ENCODE data around the gene CRACDL.
A peak's percentile ranks its signal among the peaks of the same experiment; 100 is the strongest.

Gene CRACDL

GRCh38 chr2:98849113-98849512 lies 86.9 kb downstream of the CRACDL start:
- no peak for DNase-seq

- no peak for DNase-seq
These were observed 88.2 kb downstream of the CRACDL start for GRCh38 chr2:98847853-98848252.

DNA sequence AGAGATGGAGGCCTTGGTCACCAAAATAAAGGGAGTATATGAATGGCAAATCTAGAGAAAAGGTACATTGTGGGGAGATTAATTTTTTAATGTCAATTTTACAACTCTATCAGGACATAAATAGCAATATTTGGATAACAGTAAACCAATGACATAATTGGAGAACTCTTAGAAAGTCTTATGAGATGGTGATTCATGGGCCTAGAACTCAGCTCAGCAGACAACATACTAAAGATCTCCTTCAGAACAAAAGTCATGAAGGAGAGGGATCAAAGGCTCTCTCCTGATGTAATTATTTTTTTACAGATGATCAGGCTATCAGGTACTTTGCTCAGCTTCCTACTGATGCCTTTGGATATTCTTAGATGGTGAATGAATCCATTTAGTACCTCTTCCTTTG lies 90.0 kb downstream of the CRACDL start:
- no peak for DNase-seq

GRCh38 chr2:98842136-98842535 lies 93.9 kb downstream of the CRACDL start:
- no peak for DNase-seq

DNA sequence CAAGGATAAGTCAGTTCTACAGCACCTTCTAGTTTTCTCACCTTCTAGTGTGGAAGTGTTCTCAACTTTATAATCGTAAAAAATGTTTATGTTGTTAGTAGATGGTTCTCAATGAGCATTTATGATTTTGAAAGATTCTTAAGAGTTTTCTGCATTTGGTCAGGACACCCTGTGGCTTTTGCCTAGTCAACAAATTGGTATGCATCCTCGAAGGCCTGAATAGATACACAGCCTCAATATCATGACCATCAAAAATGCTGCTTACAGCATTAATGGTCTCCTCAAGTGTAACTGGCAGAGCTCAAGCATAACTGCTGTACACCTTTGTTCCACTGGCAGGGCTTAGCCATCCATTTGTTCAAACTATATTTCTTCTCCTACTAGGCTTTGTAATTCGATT lies 96.7 kb downstream of the CRACDL start:
- no peak for DNase-seq

DNA sequence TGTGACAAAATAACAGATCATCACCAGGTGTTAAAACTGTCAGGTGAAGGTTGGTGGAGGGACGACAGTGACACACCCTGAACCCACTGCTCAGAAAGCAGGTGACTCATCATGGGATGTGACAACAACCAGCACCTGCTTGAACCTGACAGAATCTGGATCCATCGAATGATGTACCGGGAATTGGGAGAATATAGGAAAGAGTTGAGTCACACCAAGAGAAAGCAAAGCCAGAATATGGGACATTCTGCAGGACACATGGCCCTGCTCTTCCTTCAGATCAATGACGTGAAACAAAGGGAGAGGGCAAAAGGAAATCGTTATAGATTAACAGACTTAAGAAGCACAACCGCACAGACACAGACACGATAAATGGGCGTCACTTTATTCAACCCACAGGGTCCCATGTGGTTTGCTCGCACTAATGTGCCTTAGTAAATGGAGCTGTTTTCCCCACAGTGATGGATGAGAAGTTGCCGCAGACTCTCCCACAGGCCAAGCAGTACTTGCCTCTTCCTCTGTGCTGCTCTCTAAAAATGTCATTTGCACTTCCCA lies 100.1 kb downstream of the CRACDL start:
- peak; percentile 48 for DNase-seq

DNA sequence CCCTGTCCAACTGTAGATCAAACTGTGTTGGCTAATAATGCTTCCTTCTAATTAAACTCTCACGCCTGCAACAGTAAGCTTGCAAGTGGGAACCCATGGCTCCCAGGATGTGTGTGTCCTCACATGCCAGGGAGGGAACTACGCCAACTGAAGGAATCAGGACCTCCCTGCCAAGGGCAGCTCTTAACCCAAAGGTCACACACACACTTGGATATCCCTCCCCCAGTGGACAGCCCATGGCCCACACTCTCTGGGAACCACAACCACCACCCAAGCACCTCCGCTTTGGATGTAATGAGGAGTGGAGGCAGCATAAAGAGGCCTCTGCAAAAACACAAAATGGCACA lies 102.1 kb downstream of the CRACDL start:
- DNase-seq: no peak

GRCh38 chr2:98833172-98833916 lies 102.7 kb downstream of the CRACDL start:
- no peak for DNase-seq

DNA sequence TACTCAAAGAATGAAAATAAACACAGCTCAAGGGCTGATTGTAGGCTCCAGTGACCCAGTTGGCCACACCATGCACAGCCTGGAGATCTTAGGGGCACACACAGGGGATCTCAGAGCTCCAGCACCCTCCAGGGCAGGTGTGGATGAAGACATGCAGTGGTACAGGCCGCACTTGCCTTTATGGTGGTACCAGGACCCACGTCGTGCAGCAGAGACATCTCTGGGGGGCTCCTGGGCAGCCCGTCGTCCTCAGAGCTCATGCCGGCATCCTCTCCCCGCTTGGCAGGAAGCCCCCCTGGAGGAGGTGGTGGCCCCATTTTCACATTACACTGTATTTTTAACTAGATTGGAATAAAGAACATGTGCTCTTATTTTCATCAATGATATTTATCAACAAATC lies 103.9 kb downstream of the CRACDL start:
- DNase-seq: no peak

GRCh38 chr2:98830571-98831145 lies 105.4 kb downstream of the CRACDL start:
- no peak for DNase-seq

DNA sequence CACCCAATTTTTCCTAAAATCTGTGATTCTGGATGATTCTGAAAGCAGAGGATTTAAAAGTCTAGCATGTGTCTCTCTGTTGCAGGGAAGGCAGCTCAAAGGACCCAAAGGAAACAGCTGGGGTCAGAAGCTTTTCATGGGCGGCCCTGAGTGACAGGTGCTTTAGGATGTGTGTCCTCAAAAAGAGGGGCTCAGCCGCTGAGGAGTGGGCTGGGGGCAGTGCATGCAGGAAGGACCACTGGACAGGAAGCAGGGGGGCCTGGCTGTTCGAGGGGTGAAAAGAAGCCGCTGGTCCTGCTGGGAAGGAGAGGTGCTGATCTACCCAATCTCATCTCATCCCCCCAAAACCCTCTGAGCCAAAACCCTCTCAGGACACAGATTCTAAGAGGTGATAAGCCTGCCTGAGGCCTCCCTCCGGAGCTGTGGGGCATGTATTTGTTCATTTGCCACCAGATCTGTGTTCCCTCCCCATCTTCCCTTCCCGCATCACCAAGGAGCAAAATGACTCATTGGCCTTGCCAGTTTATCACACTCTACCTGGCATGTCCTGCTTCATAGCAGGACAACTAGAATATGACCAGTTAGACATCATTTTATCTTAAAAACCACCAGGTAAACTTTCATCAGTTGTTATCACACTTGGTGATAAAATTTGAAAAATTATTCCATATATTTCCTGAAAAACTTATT lies 106.3 kb downstream of the CRACDL start:
- DNase-seq: no peak

DNA sequence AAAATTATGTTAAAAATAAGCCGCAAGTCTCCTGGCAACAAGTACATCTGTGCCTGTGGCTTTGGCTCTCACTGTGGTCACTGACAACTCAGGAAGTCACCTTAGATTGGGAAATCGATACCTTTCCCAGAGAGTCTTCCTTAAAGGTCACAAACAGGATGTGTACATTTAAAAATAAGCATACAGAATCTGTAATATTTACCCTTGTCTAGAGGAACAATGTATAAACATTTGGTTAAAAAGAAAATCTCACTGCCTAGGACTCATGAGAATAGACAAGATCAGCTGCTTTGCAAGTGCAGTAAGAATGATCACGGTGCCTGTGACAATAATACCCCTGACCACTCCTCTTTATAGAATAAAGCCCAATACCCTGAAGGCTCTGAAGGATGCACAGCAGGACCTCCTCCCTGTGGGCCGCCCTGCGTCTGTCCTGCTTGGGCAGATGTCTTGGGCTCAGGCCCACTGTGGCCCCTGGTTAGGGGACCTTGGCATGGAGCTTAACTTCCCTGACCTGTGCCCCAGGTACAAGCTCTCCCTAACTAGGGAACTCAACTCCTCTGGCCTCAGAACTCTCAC lies 107.1 kb downstream of the CRACDL start:
- DNase-seq: no peak

- DNase-seq: no peak
These were observed 107.7 kb downstream of the CRACDL start for GRCh38 chr2:98828369-98828744.

- DNase-seq: no peak
These were observed 108.2 kb downstream of the CRACDL start for GRCh38 chr2:98827625-98828368.

GRCh38 chr2:98826856-98827255 lies 109.2 kb downstream of the CRACDL start:
- no peak for DNase-seq

GRCh38 chr2:98825858-98826257 lies 110.2 kb downstream of the CRACDL start:
- no peak for DNase-seq

DNA sequence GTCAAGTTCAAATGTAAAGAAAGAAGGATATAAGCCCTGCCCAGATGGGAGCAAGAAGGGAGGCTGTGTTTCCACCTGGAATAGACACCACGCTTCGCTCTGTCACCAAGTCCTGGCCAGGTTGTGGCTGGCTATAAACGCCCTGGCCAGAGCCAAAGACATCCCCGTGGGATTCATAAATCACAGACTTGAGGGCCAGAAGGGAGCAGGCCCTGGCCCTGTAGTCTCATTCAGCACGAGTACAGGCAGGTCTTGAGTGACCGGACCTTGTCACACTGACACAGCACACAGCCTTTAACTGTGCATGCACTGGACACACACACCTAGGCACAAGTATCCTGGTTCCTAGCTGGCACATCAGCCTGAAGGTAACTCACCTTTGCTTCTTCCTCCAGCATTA lies 110.6 kb downstream of the CRACDL start:
- no peak for DNase-seq

GRCh38 chr2:98825020-98825350 lies 111.0 kb downstream of the CRACDL start:
- DNase-seq: no peak

DNA sequence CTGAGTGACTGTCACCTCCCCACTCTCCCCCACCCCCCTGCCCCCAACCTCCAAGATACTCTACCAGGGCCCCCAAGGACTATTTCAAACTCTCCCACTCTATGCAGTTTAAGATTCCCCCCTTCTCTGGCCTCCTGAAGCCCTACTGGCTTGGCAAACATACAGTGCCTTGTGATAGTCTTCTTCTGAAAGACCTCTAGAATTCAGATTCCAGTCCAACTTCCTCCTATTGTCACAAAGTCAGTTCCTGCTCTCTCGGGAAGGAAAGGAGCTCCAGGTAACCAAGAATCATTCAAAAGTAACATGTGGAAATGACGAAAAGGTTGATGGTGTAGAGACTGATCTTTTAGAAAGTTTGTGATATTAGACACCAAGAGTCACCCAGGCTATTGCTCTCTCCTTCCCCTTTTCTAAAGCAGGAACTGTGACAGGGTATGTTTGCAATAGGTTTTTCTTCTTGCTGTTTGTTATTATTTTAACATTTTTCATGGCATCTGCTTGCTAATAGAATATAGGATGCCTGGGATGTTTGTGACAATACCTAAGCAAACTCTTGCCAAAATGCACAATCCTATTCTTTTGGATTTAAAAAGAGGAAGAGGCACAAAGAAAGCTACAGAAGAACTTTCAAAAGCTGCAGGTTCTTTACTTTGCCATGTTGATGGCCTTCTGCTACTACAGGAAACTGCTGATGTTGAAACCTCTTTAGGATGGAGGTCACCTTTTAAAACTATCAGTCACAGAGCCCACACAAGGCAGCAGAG lies 111.6 kb downstream of the CRACDL start:
- no peak for DNase-seq

- no peak for DNase-seq
These were observed 112.5 kb downstream of the CRACDL start for GRCh38 chr2:98823196-98824170.

All from T-helper 9 cell (primary cell).